Measurements from ENCODE around the gene GSS.

GSS gene

GRCh38 chr20:34946661-34947060, 8.9 kb downstream of the GSS start:
- DNase-seq (ENCODE audit: low spot score), result no peak

DNA sequence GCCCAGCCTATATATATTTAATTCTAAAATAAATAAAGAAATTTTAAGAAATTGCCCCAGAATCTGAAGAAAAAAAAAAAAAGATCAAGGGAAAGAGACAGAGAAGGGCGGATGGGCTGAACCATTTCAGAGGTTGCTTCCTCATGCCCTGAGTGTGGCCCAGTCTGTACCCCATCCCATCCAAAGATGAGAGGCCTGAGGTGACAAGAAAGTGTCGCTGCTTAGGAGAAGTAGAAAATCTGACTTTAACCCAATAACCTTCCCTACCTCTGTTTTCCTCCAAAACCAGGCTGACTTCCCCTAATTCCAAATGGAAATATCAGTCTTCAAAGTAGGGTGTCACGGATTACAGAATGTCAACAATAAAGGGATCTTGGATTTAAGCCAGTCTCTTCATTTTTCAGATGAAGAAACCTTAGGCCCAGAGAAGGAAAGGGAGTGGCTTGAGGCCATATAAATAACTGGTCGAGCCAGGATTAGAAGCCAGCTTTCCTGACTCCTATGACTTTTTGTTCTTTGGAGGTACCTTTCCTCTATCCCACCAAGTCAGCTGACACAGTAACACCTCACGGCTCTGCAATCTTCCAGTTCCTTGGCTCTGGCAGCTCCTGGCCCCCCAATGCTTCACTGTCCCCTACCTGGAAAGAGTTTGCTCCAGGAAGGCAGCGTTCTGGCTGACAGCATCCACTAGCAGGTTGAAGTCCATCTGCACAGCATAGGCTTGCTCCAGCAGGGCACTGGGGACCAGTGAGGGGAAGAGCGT, 10.1 kb downstream of the GSS start:
- no peak for DNase-seq (ENCODE audit: low spot score)

DNA sequence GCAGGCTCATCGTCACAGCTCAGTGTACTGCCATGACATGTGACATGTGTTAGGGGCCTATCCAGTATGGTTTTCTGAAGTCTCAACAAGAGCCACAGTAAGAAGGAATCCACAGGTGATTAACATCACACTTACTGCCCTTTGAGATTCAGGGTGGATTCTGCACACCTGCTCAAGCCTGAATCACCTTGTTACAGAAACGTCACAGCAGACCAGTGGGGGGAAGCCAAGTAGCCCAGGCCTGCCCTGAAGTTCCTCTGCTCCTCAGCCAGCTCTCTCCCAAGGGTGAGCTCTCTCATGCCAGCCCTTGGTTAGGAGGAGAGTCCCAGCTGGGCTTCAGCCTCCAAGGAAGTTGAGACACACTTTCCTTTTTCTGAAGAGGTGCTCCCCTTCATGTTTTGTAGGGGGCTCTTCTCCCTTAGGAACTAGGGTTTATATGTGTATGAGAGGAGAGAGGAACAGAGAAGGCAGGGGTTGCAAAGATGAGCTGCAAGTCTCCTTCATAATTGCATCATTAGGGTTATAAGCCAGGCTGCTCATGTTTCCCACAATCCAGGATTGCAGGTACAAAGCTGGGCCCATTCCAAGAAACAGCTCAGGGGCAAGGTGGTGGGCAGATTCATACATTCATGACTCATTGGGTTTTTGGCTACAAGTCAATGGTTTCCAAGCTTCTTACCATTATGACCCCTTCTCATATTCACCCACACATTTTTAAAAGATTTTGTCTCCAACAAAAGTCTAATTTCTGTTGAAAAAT, 11.6 kb downstream of the GSS start:
- no peak for DNase-seq (ENCODE audit: low spot score)

GRCh38 chr20:34942301-34942700, 13.3 kb downstream of the GSS start:
- no peak for DNase-seq (ENCODE audit: low spot score)

- no peak for DNase-seq (ENCODE audit: low spot score)
These were observed 14.4 kb downstream of the GSS start for GRCh38 chr20:34941226-34941625.

DNA sequence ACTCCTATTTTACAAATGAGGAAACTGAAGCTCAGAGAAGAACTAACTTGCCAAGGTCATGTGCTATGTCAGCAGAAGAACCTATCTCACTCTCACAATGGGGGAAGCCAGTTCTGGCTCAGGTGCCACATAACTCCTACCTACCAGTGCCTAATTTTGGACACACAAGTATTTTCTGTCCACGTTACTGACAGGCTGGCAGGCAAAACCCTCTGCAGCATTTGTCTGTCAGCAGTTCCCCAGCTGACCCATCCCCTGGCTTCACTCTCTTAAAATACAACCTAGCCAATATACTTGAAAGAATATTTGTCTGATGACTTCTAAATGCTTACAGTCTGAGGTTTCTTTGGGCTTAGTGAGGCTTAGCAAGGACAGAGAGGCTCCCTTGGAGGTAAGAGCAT, 15.5 kb downstream of the GSS start:
- no peak for DNase-seq (ENCODE audit: low spot score)

- no peak for DNase-seq (ENCODE audit: low spot score)
These were observed 17.0 kb downstream of the GSS start for GRCh38 chr20:34938466-34939163.

- no peak for DNase-seq (ENCODE audit: low spot score)
These were observed 23.8 kb downstream of the GSS start for GRCh38 chr20:34931771-34932170.

DNA sequence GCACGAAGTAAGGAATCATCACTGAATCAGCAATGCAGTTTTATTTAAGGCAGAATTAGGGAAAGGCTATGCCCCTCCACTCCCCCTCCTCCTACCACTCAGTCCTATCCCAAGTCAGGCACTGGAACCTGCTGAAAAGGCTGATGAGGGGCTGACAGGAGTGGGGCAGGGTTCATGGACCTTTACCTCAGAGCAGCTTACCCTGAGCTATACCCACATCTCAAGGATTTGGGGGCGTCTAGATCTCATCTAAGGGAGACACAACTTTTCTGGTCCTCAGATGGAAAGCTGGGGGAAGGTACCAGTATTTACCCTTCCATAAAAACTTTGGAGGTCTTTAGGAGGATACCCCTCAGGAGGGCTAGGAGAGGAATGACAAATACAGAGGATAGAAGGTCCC, 27.2 kb downstream of the GSS start:
- no peak for DNase-seq (ENCODE audit: low spot score)

DNA sequence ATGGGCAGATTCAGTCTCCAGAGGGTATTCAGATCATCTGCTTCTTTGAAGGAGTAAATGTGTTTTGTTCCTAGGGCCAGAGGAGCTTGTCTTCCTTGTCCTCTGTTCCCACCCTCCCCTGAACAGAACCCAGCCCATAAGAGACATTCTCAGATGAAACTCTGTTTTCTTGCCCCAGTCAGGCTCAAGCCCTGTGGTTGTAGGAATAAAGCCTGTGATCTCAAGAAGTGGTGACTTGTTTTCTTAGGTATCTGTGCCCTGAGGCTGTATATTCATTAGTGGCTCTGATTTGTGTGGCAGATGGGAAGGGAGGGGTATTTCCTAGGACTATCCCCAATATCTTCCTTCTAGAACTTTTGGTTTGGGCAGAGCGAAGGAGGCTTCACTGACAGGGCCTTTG, 27.9 kb downstream of the GSS start:
- DNase-seq (ENCODE audit: low spot score), result no peak

- no peak for DNase-seq (ENCODE audit: low spot score)
These were observed 29.0 kb downstream of the GSS start for GRCh38 chr20:34926581-34926980.

DNA sequence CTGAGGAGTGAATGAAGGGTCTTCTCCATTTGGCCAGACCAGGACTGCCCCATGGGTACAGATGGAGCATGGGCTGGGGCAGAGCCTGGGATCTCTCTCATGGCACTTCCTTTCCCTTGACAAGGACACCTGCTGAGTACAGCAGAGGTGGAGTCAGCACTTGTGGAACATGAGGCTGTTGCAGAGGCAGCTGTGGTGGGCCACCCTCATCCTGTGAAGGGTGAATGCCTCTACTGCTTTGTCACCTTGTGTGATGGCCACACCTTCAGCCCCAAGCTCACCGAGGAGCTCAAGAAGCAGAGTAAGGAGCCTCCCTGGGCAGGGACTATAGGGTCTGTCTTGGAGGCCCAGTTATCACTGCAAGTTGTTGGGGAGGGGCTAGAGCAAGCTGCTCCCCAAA, 29.6 kb downstream of the GSS start:
- DNase-seq (ENCODE audit: low spot score), result no peak

GRCh38 chr20:34925341-34925740, 30.3 kb downstream of the GSS start:
- no peak for DNase-seq (ENCODE audit: low spot score)

- DNase-seq (ENCODE audit: low spot score), result no peak
These were observed 32.2 kb downstream of the GSS start for GRCh38 chr20:34923414-34923813.

GRCh38 chr20:34922654-34923381, 32.8 kb downstream of the GSS start:
- no peak for DNase-seq (ENCODE audit: low spot score)

DNA sequence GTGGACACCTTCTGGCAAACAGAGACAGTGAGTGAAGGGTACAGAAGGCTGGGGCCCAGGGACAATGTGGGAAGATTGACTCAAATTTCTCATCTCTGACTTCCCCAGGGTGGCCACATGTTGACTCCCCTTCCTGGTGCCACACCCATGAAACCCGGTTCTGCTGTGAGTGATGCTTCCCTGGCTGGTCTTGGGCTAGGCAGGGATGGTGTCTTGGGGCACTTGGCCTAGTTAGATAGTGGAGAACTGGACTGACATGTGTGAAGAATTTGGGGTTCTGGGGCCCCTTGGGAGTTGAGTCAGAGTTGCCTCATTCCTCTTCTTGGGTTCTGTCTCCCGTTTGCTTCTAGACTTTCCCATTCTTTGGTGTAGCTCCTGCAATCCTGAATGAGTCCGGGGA, 34.2 kb downstream of the GSS start:
- DNase-seq (ENCODE audit: low spot score), result no peak

DNA sequence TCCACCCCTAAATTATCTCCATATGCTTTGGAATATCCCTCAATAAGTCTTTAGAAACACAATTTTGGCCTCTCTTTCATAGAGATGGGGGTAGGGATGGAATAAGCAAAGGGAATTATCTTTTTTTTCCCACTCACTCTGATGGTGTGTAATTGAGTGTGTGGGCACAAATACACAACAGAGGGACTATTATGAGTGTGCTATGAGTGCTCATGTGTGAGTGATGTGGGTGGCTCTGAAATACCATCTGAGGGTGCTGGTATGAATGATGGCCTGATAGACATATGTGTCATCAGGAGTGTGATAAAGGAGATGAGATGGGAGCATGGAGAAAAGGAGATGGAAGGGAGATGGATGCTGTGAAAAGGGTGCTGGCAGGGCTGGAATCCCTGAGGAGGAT, 35.6 kb downstream of the GSS start:
- DNase-seq (ENCODE audit: low spot score), result no peak

- no peak for DNase-seq (ENCODE audit: low spot score)
These were observed 38.7 kb downstream of the GSS start for GRCh38 chr20:34916774-34917354.

DNA sequence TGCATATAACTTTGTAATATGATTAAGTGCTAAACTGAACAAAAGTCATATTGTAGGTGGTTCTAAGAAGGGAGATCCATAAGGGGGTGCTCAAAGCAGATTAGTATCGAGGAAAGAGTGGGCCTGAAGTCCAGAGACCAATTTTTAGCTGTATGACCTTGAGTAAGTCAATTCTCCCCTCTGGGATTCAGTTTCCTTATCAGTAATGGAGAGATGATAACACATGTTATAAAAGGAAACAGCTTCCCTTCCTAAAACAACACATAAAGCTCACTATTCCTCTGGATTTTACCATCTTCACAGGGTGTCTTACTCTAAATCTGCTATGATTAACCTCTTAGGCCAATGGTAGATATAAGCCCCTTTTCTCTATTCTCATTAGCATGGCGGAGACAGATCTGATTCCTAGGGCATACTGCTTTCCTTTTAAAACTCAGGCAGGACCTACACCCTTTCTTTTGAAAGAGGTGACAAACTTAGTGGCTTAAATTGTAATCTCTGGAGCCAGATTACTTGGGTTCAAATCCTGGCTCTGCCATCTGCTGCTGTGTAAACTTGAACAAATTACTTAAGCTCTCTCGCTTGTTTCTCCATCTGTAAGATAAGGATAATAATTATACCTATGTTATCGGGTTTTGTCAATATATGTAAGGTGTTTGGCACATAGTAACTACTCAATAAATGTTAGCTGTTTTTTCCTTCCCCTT, 39.7 kb downstream of the GSS start:
- no peak for DNase-seq (ENCODE audit: low spot score)

GRCh38 chr20:34915131-34915530, 40.5 kb downstream of the GSS start:
- no peak for DNase-seq (ENCODE audit: low spot score)

Data from CD4-positive, alpha-beta T cell treated with Interleukin-6 at 100 ng/mL for 8 hours (primary cell).